Activated naive CD4-positive, alpha-beta T cell treated with anti-CD3 and anti-CD28 coated beads, Interleukin-2, amount 50 U/mL, for 16 hours (primary cell): ENCODE measurements around the gene ANKK1.

Experiments used
- DNase-seq: peaks from one replicate; pipeline ENCODE4 v3.0.0-alpha.2; 2020

Gene ANKK1

DNA sequence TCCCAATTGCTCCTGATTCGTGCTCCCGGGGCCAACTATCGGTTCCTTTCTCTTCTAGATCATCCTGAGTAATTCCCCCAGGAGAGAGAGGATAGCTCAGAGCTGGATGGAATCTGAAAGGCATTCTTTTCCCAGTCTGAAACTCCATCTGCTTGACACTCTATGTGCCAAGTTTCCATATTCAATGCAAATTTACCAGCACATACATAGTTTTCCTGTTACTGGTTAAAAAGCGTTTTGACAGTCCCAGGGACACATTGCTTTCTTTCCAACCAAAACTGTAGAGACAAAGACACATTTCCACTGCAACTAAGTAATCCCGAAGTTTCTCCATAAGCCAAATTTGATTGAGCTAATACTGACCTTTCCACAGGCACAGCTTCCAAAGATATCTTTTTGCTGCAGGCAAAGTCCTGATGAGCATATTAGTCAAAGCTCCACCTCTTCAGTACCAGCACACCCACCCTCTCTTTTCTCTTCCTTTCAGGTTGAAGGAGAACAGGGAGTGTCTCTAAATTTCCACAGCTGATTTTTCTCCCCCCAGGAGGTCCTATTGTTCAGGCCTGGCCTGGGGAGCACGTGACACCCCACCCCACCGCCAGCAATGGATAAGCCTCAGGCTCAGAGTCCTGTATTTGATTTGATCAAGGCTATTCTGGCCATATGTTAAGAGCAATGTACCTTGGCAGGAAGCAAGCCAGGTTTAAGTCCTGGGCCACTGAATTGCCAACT is 9.7 kb upstream of the ANKK1 start:
- DNase-seq = no peak

DNA sequence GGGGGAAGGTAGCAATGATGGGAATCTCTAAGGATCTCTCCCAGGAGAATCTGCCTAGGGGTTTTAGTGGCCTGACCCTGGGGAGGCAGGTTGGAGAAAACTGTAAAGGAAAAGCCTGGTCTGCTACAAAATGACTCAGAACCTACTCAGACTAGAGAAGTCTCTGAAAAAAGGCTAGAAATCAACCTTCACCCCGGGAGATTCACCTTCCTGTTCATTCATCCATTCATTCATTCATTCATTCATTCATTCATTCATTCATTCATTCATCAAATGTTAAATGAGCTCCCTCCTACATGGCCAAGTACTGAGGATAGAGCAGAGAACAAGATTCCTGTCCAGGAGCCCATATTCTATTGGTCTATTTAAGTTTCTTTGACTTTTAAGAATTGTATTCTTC is 8.9 kb upstream of the ANKK1 start:
- no peak for DNase-seq

- no peak for DNase-seq
These were observed 5.5 kb upstream of the ANKK1 start for GRCh38 chr11:113382121-113382520.

DNA sequence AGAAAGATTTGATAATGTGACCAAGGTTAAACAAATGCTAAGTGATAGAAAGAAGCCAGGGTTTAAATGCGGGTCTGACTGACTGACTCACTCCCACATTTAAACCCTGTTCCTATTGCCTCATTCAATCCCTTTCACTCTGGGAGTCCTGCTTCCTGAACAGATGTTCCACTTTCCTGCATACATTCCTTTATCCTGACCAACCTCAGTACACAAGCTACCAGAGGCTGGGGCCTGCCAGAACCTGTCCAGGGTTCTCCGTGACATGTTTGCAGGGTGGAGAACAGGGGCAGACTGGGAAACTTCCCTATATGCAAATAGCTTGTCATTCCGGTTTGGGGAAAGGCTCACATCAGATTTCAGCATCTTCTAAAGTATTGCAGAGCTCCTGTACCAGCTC is 3.0 kb upstream of the ANKK1 start:
- DNase-seq = no peak

DNA sequence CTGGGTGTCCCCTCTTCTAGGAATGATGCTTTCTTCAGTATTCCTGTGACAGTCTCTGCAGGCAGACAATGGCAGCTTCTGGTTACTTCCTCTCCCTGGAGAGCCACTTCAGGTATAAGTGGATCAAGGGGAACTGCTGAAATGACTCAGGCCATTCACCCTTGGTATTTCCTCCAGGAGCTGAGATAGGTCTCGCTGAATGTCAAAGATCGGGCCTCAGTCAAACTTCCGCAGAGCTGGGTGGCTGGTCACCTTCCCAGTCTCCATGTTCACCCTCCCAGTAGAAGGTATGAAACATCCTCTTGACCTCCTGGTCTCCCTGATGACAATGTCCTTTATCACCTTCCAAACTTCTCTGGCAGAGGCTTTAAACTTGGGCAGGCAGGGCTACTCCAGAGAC is 1.8 kb upstream of the ANKK1 start:
- DNase-seq = no peak

DNA sequence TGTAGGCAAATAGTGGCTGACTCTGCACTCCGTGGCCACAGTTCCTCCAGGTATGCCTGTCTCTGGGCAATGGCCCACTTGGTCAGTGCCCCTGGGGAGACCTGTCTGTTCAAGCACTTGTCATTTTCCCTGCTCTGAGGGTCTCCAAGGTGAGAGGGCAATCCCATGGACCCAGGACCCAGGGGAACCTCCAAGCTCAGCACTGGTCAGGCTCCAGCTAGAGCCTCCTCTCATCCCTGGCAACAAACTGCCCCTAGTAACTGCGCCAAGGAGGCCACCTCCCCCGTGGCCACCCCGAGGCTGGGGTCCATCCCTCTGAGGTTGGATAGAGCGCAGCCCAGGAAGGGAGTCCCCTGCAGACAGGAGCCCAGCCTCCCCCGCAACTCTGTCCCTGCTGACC is 713 bp upstream of the ANKK1 start:
- DNase-seq = no peak

- no peak for DNase-seq
These were observed 1.7 kb downstream of the ANKK1 start for GRCh38 chr11:113389272-113389671.

DNA sequence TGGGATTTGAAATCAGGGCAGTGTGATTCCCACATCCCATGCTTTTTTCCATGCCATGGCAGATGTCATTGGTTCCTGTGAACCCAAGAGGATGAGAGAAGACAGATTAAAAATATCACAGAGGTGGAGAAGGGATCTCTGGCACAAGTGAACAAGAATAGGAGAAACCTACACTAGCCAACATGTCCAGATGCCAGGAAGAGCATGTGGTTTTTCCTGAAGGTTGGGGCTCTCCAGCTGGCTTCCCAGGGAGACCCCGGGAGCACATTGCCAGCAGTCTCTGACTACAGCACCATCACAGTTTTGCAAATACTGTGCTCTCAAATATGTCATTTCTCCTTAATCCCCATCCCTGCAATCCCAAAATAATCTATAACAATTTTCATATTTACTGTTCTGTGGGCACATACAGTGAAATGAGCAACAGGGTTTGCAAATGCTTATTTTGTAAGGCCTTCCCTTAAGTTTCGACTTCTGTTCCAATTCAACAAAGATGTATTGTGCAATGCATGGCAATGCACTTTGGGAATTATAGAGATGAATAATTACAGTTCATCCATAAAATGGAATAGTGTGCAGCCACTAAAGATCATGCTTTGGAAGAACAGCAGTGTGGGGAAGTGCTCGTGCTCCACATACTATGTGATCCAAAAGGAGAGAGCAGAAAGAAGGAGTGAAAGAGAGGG is 4.8 kb downstream of the ANKK1 start:
- DNase-seq = no peak

DNA sequence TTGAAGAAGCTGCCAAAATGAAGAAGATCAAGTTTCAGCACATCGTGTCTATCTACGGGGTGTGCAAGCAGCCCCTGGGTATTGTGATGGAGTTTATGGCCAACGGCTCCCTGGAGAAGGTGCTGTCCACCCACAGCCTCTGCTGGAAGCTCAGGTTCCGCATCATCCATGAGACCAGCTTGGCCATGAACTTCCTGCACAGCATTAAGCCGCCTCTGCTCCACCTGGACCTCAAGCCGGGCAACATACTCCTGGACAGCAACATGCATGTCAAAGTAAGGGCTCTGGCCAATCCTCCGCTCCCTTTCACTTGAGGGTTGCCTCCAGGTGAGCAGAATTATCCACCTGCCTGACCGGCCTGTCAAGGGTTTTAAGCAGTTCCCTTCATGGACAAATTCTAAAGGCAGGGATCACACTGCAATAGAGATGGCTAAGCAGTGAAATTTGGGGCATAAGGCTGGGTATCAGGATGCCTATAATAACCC is 6.0 kb downstream of the ANKK1 start:
- no peak for DNase-seq

DNA sequence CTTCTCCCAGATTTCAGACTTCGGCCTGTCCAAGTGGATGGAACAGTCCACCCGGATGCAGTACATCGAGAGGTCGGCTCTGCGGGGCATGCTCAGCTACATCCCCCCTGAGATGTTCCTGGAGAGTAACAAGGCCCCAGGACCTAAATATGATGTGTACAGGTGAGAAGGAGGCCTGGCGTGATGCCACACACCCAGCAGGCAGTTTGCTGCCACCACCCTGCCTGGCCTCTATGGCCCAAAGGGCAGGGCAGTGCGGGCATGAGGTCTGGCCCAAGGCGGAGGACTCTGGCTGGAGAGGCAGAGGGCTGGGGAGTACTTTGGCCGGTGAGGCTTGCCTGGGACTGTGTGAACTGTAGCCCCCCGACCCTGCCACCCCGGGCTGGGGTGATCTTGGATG is 7.3 kb downstream of the ANKK1 start:
- no peak for DNase-seq

DNA sequence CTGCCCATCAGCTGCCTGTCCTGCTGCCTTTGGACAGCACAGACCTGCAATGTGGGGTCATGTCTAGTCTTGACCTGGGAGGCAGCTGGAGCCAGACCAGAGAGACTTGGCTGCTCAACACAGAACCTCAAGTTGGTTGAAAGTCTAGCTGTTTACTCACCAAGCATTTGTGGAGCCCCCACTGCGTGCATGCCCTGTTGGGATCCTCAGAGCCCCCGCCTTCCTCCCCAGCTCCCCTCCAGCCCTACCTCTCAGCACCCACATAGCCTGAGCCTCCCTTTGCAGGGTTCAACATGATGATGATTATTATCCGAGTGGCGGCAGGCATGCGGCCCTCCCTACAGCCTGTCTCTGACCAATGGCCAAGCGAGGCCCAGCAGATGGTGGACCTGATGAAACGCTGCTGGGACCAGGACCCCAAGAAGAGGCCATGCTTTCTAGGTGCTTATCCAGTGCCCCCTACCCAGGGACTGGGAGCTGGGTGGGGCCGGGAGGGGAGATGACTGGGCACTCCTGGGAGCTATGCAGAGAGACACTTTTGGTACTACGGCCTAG is 8.3 kb downstream of the ANKK1 start:
- no peak for DNase-seq

DNA sequence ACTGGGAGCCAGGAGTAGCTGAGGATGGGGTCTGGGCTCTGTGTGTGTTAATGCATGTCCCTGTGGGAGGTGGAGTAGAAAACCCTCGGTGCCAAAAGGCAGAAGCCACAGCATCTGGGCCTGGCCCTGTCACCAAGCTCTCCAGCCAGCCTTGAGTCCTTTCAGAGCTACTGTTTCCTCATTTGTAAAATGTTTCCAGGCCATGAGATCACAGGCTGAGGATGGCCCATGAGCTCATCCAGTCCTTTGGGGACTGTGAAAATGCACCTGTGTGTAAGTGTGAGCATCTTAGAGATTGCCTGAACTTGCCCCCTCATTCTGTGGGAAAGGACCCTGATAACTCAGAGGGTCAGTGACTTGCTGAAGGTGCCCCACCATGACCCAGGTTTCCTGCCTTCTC is 9.1 kb downstream of the ANKK1 start:
- no peak for DNase-seq

DNA sequence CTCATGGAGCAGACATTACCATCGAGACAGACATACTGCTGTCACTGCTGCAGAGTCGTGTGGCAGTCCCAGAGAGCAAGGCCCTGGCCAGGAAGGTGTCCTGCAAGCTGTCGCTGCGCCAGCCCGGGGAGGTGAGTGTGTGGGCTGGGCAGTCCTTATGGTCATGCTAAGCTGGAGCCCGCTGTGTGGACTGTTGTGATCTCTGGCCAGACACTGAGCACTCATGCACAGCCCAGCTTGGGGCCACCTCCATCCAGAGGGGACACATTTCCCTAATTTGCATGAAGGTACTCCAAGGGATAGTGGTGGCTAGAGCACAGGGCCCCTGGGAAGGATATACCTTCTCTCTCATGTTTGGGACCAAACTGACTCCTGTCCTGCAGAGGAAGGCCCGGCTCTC is 9.6 kb downstream of the ANKK1 start:
- no peak for DNase-seq

GRCh38 chr11:113397821-113398220 is 10.2 kb downstream of the ANKK1 start:
- DNase-seq = no peak

DNA sequence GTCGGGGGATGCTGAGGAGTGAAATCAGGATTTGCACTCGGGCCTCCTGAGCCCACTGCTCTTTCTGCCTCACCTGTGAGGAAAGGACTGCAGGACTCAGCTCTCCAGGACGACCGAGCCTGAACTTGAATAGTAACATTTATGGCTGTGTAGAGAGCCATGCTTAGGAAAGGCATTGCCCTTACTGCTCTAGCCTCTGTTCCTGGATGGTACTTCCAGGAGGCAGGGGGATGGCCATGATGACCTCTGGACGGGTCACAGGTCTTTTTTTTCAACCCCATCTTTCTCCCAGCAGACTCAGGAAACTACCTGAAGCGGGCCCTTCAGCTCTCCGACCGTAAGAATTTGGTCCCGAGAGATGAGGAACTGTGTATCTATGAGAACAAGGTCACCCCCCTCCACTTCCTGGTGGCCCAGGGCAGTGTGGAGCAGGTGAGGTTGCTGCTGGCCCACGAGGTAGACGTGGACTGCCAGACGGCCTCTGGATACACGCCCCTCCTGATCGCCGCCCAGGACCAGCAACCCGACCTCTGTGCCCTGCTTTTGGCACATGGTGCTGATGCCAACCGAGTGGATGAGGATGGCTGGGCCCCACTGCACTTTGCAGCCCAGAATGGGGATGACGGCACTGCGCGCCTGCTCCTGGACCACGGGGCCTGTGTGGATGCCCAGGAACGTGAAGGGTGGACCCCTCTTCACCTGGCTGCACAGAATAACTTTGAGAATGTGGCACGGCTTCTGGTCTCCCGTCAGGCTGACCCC is 11.3 kb downstream of the ANKK1 start:
- no peak for DNase-seq

- DNase-seq = no peak
These were observed 13.2 kb downstream of the ANKK1 start for GRCh38 chr11:113400631-113401230.

DNA sequence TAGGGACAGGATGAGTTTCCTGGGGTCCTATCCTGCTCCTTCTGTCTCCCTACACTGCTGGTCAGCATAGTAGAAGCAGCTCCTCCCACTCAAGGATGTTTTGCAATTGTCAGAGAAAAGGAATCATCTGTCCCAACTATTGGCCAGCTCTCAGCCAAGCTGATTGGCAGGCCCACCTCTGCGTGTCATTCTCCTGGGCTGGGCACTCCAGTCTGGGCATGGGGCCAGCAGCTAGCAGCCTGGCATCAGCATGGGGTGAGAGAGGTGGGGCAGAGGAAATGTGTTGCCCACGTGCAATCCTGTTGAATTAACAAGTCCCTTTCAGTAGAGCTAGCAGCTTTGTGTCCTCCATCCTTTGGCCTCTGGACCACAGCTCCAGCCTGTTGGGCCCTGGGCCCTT is 14.1 kb downstream of the ANKK1 start:
- DNase-seq = no peak

- no peak for DNase-seq
These were observed 17.4 kb downstream of the ANKK1 start for GRCh38 chr11:113404859-113405430.

GRCh38 chr11:113405724-113406478 is 18.3 kb downstream of the ANKK1 start:
- DNase-seq = no peak

DNA sequence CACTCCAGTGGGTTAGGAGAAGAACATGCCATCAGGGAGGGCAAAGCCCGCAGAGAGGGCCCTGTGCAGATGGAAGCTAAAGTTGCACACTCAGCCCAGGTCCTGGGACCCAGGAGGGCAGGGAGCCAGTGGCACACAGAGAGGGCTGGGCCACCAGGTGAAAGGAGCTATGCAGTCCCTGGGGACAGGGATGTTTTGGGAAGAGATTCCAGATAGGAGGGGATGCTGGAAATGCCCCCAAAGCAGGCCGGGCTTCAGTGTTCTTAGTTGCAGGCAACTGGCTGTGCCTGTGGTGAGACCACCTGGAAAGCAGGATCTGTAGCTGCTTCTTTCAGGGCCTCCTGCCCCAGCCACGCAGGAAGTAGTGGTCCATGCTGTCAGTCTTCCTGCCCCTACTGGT is 19.6 kb downstream of the ANKK1 start:
- DNase-seq = no peak

GRCh38 chr11:113408206-113408605 is 20.6 kb downstream of the ANKK1 start:
- no peak for DNase-seq

DNA sequence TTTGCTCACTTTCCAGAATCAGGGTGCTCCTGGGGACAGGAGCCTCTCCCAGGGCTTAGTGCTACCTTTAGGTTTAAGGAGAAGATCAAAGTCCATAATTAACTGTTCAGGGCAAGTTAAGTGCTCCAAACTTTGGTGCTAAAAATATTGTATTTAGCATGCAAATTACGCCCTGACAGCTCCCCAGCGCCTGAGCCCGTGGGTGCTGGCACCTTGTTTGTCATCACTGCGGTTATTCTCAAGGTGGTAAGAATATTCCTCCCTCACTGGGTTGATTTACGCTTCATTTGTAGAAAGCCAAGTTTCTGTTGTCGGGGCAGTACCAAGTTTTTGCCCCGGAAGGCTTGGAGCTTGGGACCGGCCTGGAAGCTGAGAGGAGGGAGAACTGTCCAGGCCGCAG is 21.3 kb downstream of the ANKK1 start:
- no peak for DNase-seq
